A673 (cell line): ENCODE data around the gene CARS1. TPM values are rescaled to one million over a fixed set of nuclear protein-coding genes. Genes with fewer than 3 reads are reported as not detected.

ENCODE experiments used
- BruUV-seq: library from RNA; stranded (reverse); fragments of 400-500 nt; replicated peaks from 2 replicates; lab custom pipeline; 2021; lab: Mats Ljungman, UMichigan
- CTCF ChIA-PET: fragments of 300-600 bp; sonication (Branson Sonifier 250); formaldehyde crosslinking; loops from one replicate; lab custom pipeline; 2022; ENCODE audit warnings: antibody characterized with exemption; lab: Charles Lee
- POLR2A ChIA-PET: fragments of 300-600 bp; sonication (Branson Sonifier 250); formaldehyde crosslinking; loops from one replicate; lab custom pipeline; 2022; ENCODE audit warnings: antibody characterized with exemption; ENCODE audit not compliant: low non-redundant PET; lab: Charles Lee
- DNase-seq: peaks from one replicate; pipeline ENCODE4 v3.0.0-alpha.2; 2015; ENCODE audit warnings: low spot score
- H3K27ac ChIP-seq: fragments of 200-600 bp; sonication (generic); 2 replicates; pipeline ENCODE4 v1.5.1; 2016; ENCODE audit warnings: mixed run types, low read depth, mild to moderate bottlenecking, mixed read lengths, antibody characterized with exemption, low read length; ENCODE audit not compliant: poor library complexity, severe bottlenecking
- H3K27me3 ChIP-seq: fragments of 200-600 bp; sonication (generic); replicated peaks from 2 replicates; pipeline ENCODE4 v1.6.1; 2017; ENCODE audit warnings: mixed run types, low read depth, mild to moderate bottlenecking, mixed read lengths, antibody characterized with exemption, low read length; ENCODE audit not compliant: insufficient read depth, poor library complexity
- H3K36me3 ChIP-seq: fragments of 200-600 bp; sonication (generic); 2 replicates; pipeline ENCODE4 v1.6.1; 2016; ENCODE audit warnings: mixed run types, mild to moderate bottlenecking, mixed read lengths, antibody characterized with exemption, low read length; ENCODE audit not compliant: insufficient read depth, poor library complexity, severe bottlenecking
- H3K4me1 ChIP-seq: fragments of 200-600 bp; sonication (generic); 2 replicates; pipeline ENCODE4 v1.6.1; 2017; ENCODE audit warnings: mixed run types, mild to moderate bottlenecking, mixed read lengths, antibody characterized with exemption, low read length; ENCODE audit not compliant: insufficient read depth, poor library complexity, severe bottlenecking
- H3K4me3 ChIP-seq: fragments of 200-600 bp; sonication (generic); 2 replicates; pipeline ENCODE4 v1.5.1; 2016; ENCODE audit warnings: low read depth, mixed run types, mild to moderate bottlenecking, mixed read lengths, low read length; ENCODE audit not compliant: poor library complexity, severe bottlenecking
- H3K9me3 ChIP-seq: fragments of 200-600 bp; sonication (generic); 2 replicates; pipeline ENCODE4 v1.6.1; 2016; ENCODE audit warnings: mixed run types, low read depth, mild to moderate bottlenecking, mixed read lengths, antibody characterized with exemption, low read length; ENCODE audit not compliant: poor library complexity, severe bottlenecking
- CTCF ChIP-seq: fragments of 300-800, 200-600 bp; sonication (generic); conservative IDR thresholded peaks from 2 replicates; pipeline ENCODE4 v1.5.1; 2017; ENCODE audit warnings: low read depth, mild to moderate bottlenecking, antibody characterized with exemption, low read length, moderate library complexity, mixed read lengths
- EZH2 ChIP-seq: fragments of 200-600 bp; sonication (generic); IDR thresholded peaks from 2 replicates; pipeline ENCODE4 v1.6.1; 2017; ENCODE audit warnings: borderline replicate concordance, low read depth, mild to moderate bottlenecking, mixed read lengths, antibody characterized with exemption, low read length; ENCODE audit not compliant: poor library complexity, severe bottlenecking
- intact Hi-C: fragments of 100-400 bp; cut with micrococcal nuclease; formaldehyde crosslinking; loops from one replicate; pipeline ENCODE4 v1.10.0; 2022; ENCODE audit not compliant: unreplicated experiment
- total RNA-seq: library from RNA; stranded (reverse); gene quantifications from 2 replicates; pipeline ENCODE4 v1.2.3, GENCODE V29; 2021

CARS1 gene
- total RNA-seq, 1 experiment from 2014 or later = 76.4 TPM

DNA sequence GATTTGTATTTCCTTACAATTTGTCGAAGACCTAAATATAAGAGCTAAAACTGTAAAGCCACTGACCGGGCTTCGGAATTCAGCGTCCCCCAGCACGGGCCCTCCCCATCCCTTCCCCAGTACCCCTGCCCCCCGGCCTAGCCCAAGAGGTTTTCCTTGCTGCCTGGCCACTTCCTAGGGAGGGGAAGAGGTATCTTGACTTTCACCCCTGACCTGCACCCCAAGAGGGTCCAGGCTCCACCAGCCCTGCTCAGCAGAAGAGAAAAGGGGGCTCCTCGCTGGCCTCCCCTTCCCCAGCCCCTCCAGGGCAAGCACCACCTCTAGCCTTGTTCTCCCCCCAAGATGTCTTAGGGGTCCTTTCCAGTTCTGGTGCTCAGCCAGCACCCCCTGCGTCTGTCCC is 26.1 kb upstream of the CARS1 start:
- no peaks in the 10 kb centered on the region for H3K4me1 ChIP-seq

GRCh38 chr11:3081386-3081751 is 24.1 kb upstream of the CARS1 start:
- no peaks in the 10 kb centered on the region for H3K9me3 ChIP-seq
- no peaks in the 10 kb centered on the region for H3K27me3 ChIP-seq
- TF ChIP-seq CTCF = no peak
- no peak for TF ChIP-seq EZH2
- H3K36me3 ChIP-seq = no peaks in the 10 kb centered on the region
- BruUV-seq = no TSS peak
- ChIA-PET POLR2A (no interaction called here), CTCF (no interaction called here)
- H3K4me1 ChIP-seq = no peaks in the 10 kb centered on the region
- no peak overlapping the region for H3K4me3 ChIP-seq
- DNase-seq = no peak
- intact Hi-C loops = no loop called here
- no peak overlapping the region for H3K27ac ChIP-seq

More for the DNA sequence above, 26.1 kb upstream of the CARS1 start:
- H3K27me3 ChIP-seq = no peaks in the 10 kb centered on the region
- no peak overlapping the region for H3K27ac ChIP-seq
- TF ChIP-seq CTCF (no peak), EZH2 (no peak)
- no TSS peak for BruUV-seq
- no peak overlapping the region for H3K4me3 ChIP-seq
- POLR2A ChIA-PET = interaction anchor here (0.7 kb wide), 1 partner anchor 80 kb away, joined by 3 read pairs; no protein-coding TSS in a partner anchor
- no peak for DNase-seq
- intact Hi-C loops = no loop called here
- CTCF ChIA-PET = no interaction called here
- no peaks in the 10 kb centered on the region for H3K36me3 ChIP-seq
- H3K9me3 ChIP-seq = no peaks in the 10 kb centered on the region

- Histone ChIP-seq H3K4me1 (no peaks in the 10 kb centered on the region), H3K4me3 (no peak overlapping the region), H3K36me3 (no peaks in the 10 kb centered on the region), H3K9me3 (no peaks in the 10 kb centered on the region), H3K27me3 (no peaks in the 10 kb centered on the region), H3K27ac (no peak overlapping the region)
- ChIA-PET CTCF (no interaction called here), POLR2A (no interaction called here)
- DNase-seq = no peak
- intact Hi-C loops = no loop called here
- TF ChIP-seq CTCF (no peak), EZH2 (no peak)
- BruUV-seq = no TSS peak
These were observed 23.6 kb upstream of the CARS1 start for GRCh38 chr11:3080733-3081385.
